ENCODE data around the gene LMBR1L.

- TF ChIP-seq TAF1 (IDR thresholded peaks at IDR 0.05; ENCODE audit: borderline replicate concordance, low read depth, low read length) (no peak), CUX1 (IDR thresholded peaks at IDR 0.05; ENCODE audit: insufficient replicate concordance, low read depth, low read length) (no peak), CTCF (IDR thresholded peaks at IDR 0.05 in 2 of 3, conservative IDR thresholded peaks at IDR 0.05 in 1 of 3; ENCODE audit: control insufficient read depth in 2 of 3, extremely low read depth in 1 of 3, insufficient read depth in 1 of 3, low read depth in 3 of 3, low read length in 3 of 3) (peak; percentile 25 to 61 (median 36); a peak in 4 of 6 replicates)
- TF ChIP-seq, protein P1, sequence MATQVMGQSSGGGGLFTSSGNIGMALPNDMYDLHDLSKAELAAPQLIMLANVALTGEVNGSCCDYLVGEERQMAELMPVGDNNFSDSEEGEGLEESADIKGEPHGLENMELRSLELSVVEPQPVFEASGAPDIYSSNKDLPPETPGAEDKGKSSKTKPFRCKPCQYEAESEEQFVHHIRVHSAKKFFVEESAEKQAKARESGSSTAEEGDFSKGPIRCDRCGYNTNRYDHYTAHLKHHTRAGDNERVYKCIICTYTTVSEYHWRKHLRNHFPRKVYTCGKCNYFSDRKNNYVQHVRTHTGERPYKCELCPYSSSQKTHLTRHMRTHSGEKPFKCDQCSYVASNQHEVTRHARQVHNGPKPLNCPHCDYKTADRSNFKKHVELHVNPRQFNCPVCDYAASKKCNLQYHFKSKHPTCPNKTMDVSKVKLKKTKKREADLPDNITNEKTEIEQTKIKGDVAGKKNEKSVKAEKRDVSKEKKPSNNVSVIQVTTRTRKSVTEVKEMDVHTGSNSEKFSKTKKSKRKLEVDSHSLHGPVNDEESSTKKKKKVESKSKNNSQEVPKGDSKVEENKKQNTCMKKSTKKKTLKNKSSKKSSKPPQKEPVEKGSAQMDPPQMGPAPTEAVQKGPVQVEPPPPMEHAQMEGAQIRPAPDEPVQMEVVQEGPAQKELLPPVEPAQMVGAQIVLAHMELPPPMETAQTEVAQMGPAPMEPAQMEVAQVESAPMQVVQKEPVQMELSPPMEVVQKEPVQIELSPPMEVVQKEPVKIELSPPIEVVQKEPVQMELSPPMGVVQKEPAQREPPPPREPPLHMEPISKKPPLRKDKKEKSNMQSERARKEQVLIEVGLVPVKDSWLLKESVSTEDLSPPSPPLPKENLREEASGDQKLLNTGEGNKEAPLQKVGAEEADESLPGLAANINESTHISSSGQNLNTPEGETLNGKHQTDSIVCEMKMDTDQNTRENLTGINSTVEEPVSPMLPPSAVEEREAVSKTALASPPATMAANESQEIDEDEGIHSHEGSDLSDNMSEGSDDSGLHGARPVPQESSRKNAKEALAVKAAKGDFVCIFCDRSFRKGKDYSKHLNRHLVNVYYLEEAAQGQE (IDR thresholded peaks at IDR 0.05; ENCODE audit: low read depth, low read length), result no peak
Measured at GRCh38 chr12:49121047-49121696, 10.5 kb upstream of the LMBR1L start.

Data from GM12878 (cell line).